Prostate gland (tissue), 2 donors: ENCODE results near the gene PIK3R6. TPM values are rescaled to one million over a fixed set of nuclear protein-coding genes. Genes with fewer than 3 reads are reported as not detected.

Experiments
- DNase-seq: peaks from one replicate; pipeline ENCODE4 v3.0.0-alpha.2; 2019; ENCODE audit warnings: low spot score
- H3K27ac ChIP-seq, 2 donors: fragments of 200-600 bp; sonication (generic); 2 replicates each; pipeline ENCODE4 v1.5.1; 2017 to 2019
- H3K27me3 ChIP-seq: fragments of 200-600 bp; sonication (generic); replicated peaks from 2 replicates; pipeline ENCODE4 v1.5.1; 2019; ENCODE audit not compliant: insufficient read depth
- H3K36me3 ChIP-seq, 2 donors: fragments of 200-600 bp; sonication (generic); 1 replicate in 1 of 2; 2 replicates in 1 of 2; pipeline versions ENCODE4 v1.5.1 to v1.8.1; 2017 to 2019
- H3K4me1 ChIP-seq: fragments of 200-600 bp; sonication (generic); replicated peaks from 2 replicates; pipeline ENCODE4 v1.5.1; 2019
- H3K4me3 ChIP-seq, 2 donors: fragments of 200-600 bp; sonication (generic); 2 replicates each; pipeline ENCODE4 v1.5.1; 2017 to 2019
- H3K9me3 ChIP-seq: fragments of 200-600 bp; sonication (generic); 2 replicates; pipeline ENCODE4 v1.5.1; 2017
- POLR2A ChIP-seq: fragments of 450-650 bp; IDR thresholded peaks from one replicate; pipeline ENCODE4 v1.6.1; 2016; ENCODE audit warnings: antibody characterized with exemption, mild to moderate bottlenecking
- POLR2AphosphoS5 ChIP-seq: sonication (generic); formaldehyde crosslinking; IDR thresholded peaks from one replicate; pipeline ENCODE4 v1.6.1; 2017; ENCODE audit warnings: antibody characterized with exemption
- WGBS: methylation state at CpG from one replicate; pipeline ENCODE4 v1.1.5; 2018; 5-methylcytosine and 5-hydroxymethylcytosine counted together
- intact Hi-C: fragments of 100-400 bp; cut with DNase I; formaldehyde crosslinking; loops from one replicate; pipeline ENCODE4 v1.14.2; 2022
- total RNA-seq, 2 donors: library from RNA; depleted of rRNA; stranded (reverse); fragments of >200 nt; gene quantifications; one replicate each; pipeline ENCODE4 v1.1.0, GENCODE V29; 2016
- TF ChIP-seq, protein P1 (sequence below), 4 experiments: fragments of 200-600 bp in 2 of 4; fragments of 450-650 bp in 2 of 4; sonication (generic) in 2 of 4; IDR thresholded peaks; 1 replicate in 3 of 4; 2 replicates in 1 of 4; pipeline ENCODE4 v1.5.1; 2016 to 2019; ENCODE audit warnings: antibody characterized with exemption in 4 of 4, mild to moderate bottlenecking in 2 of 4, moderate library complexity in 2 of 4

Gene PIK3R6
- total RNA-seq, 2 donors from 2014 or later: 0.18 to 2.6 TPM

GRCh38 chr17:8893621-8894201 lies 26.2 kb upstream of the PIK3R6 start:
- no peak for DNase-seq
- no peaks in the 10 kb centered on the region for H3K4me1 ChIP-seq
- no peak for TF ChIP-seq POLR2A
- TF ChIP-seq, protein P1, sequence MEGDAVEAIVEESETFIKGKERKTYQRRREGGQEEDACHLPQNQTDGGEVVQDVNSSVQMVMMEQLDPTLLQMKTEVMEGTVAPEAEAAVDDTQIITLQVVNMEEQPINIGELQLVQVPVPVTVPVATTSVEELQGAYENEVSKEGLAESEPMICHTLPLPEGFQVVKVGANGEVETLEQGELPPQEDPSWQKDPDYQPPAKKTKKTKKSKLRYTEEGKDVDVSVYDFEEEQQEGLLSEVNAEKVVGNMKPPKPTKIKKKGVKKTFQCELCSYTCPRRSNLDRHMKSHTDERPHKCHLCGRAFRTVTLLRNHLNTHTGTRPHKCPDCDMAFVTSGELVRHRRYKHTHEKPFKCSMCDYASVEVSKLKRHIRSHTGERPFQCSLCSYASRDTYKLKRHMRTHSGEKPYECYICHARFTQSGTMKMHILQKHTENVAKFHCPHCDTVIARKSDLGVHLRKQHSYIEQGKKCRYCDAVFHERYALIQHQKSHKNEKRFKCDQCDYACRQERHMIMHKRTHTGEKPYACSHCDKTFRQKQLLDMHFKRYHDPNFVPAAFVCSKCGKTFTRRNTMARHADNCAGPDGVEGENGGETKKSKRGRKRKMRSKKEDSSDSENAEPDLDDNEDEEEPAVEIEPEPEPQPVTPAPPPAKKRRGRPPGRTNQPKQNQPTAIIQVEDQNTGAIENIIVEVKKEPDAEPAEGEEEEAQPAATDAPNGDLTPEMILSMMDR (IDR thresholded peaks at IDR 0.05): no peak
- no peak for TF ChIP-seq POLR2AphosphoS5
- no peaks in the 10 kb centered on the region for H3K27me3 ChIP-seq
- H3K27ac ChIP-seq: no peak overlapping the region
- no peaks in the 10 kb centered on the region for H3K36me3 ChIP-seq
- 83% methylated on average over 15 of the region's 15 CpGs for WGBS
- H3K9me3 ChIP-seq: no peaks in the 10 kb centered on the region
- intact Hi-C loops: no loop called here
- H3K4me3 ChIP-seq: no peak overlapping the region

DNA sequence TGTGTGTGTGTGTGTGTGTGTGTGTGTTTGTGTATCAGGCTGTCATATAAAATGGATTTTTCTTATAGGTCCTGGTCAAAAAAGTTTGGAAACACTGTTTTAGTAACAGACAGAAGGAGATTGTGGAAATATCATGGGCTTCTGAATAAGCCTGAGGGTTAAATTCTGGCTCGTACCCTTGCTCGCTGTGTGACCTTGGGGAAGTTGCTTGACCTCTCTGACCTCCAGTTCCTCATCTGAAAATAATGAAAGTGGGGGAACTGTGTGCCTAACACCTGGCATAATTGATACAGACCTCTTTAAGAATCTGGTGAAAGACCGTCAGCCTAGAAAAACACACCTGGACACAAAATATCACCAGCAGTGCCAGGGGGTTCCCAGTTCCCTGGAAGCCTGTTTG lies 25.6 kb upstream of the PIK3R6 start:
- Histone ChIP-seq H3K36me3 (no peaks in the 10 kb centered on the region), H3K9me3 (no peaks in the 10 kb centered on the region), H3K4me3 (no peak overlapping the region), H3K4me1 (no peaks in the 10 kb centered on the region), H3K27me3 (no peaks in the 10 kb centered on the region), H3K27ac (no peak overlapping the region)
- WGBS: 83% methylated on average over 3 of the region's 3 CpGs
- intact Hi-C loops: no loop called here
- TF ChIP-seq POLR2A (no peak), POLR2AphosphoS5 (no peak)
- TF ChIP-seq, protein P1 (IDR thresholded peaks at IDR 0.05): no peak
- no peak for DNase-seq

DNA sequence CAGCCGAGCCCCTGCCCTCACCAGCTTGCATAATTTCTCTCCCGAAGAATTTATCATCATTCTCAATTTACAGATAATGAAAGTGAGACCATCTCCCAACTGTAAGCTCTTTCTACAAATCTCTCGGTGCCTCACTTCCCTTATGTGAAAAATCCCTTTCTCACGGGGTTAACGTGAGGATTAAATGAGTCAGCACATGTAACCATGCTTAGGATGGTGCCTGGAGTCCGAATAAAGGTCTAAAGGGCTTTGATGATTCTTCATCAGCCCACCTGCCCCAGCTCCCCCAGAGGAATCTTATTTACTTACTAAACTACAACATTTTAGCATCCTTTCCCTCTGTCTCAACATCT lies 24.8 kb upstream of the PIK3R6 start:
- no peak for TF ChIP-seq POLR2A
- TF ChIP-seq, protein P1 (IDR thresholded peaks at IDR 0.05): no peak
- TF ChIP-seq POLR2AphosphoS5: no peak
- 61% methylated on average over 6 of the region's 6 CpGs for WGBS
- H3K36me3 ChIP-seq: no peaks in the 10 kb centered on the region
- H3K27ac ChIP-seq: no peak overlapping the region
- no peak overlapping the region for H3K4me3 ChIP-seq
- H3K9me3 ChIP-seq: no peaks in the 10 kb centered on the region
- intact Hi-C loops: no loop called here
- no peak for DNase-seq
- H3K27me3 ChIP-seq: no peaks in the 10 kb centered on the region
- no peaks in the 10 kb centered on the region for H3K4me1 ChIP-seq

- no peaks in the 10 kb centered on the region for H3K9me3 ChIP-seq
- TF ChIP-seq POLR2A (no peak), POLR2AphosphoS5 (no peak)
- TF ChIP-seq, protein P1 (IDR thresholded peaks at IDR 0.05): no peak
- H3K4me3 ChIP-seq: no peak overlapping the region
- no peaks in the 10 kb centered on the region for H3K27me3 ChIP-seq
- 94% methylated on average over 12 of the region's 12 CpGs for WGBS
- no peak for DNase-seq
- intact Hi-C loops: no loop called here
- no peaks in the 10 kb centered on the region for H3K4me1 ChIP-seq
- H3K36me3 ChIP-seq: no peaks in the 10 kb centered on the region
- H3K27ac ChIP-seq: no peak overlapping the region
Observed at GRCh38 chr17:8890671-8891070, 23.2 kb upstream of the PIK3R6 start.

DNA sequence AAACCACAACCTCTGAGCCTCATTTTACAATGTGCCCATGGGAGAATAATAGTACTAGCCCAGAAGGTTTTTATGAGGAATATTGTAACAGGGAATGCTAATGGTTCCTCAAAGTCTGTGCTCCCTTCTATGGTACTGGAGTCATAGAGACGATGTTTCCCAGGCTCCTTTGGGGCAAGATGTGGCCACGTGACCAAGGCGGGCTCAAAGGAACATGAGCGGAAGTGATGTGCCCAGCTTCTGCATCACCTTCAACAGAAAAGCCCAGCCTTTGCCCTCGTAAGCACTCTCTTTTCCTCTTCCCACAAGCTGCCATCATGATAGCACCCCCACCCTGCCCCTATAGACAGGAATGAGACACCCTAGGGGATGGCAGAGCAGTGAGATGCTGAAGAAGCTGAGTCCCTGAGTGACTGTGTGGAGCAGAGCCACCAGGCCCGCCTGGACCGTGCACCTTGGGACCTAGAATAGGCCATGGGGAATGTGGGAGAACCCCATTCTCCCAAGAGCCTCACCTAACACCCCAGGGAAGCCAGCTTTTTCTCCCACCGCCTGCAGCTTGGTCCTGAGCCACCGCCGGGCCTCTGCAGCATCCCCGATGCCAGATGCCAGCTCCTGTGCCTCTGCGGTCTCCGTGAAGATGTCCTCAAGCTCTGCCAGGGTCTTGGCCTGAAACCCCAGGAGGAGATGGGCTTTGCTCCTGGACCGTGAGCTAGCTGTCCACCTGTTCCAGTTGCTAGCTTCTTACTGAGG lies 22.2 kb upstream of the PIK3R6 start:
- no peak overlapping the region for H3K4me3 ChIP-seq
- H3K4me1 ChIP-seq: no peaks in the 10 kb centered on the region
- intact Hi-C loops: no loop called here
- no peak for DNase-seq
- TF ChIP-seq POLR2AphosphoS5 (no peak), POLR2A (no peak)
- TF ChIP-seq, protein P1 (IDR thresholded peaks at IDR 0.05): no peak
- H3K27me3 ChIP-seq: no peaks in the 10 kb centered on the region
- WGBS: 97% methylated on average over 14 of the region's 14 CpGs
- H3K9me3 ChIP-seq: no peaks in the 10 kb centered on the region
- H3K36me3 ChIP-seq: no peaks in the 10 kb centered on the region
- no peak overlapping the region for H3K27ac ChIP-seq
